Adrenal gland (tissue), 12 donors: ENCODE results near the gene SERPINA3. TPM values are rescaled to one million over a fixed set of nuclear protein-coding genes. Genes with fewer than 3 reads are reported as not detected.

Source experiments
- DNase-seq, 7 donors: peaks; one replicate each; pipeline ENCODE4 v3.0.0-alpha.2; 2019 to 2020
- H3K27ac ChIP-seq, 5 donors: fragments of 200-600 bp; sonication (generic) in 4 of 5; 1 replicate in 3 of 5; 2 replicates in 2 of 5; pipeline versions ENCODE4 v1.5.1 to v1.8.0; 2016 to 2020; ENCODE audit warnings: mild to moderate bottlenecking in 1 of 5
- H3K27me3 ChIP-seq: fragments of 200-600 bp; 2 replicates; pipeline ENCODE4 v1.8.0; 2021
- H3K36me3 ChIP-seq, 2 donors: fragments of 200-600 bp; replicated peaks in 1 of 2; 1 replicate in 1 of 2; 2 replicates in 1 of 2; pipeline versions ENCODE4 v1.5.1 to v1.8.0; 2018 to 2022
- H3K4me1 ChIP-seq, 2 donors: fragments of 200-600 bp; replicated peaks in 1 of 2; 1 replicate in 1 of 2; 2 replicates in 1 of 2; pipeline versions ENCODE4 v1.5.1 to v1.8.0; 2018 to 2021
- H3K4me3 ChIP-seq, 4 donors: fragments of 200-600 bp; sonication (generic) in 3 of 4; one replicate each; pipeline ENCODE4 v1.5.1; 2016 to 2018
- H3K9me3 ChIP-seq, 3 donors: fragments of 200-600 bp; sonication (generic) in 1 of 3; replicated peaks in 1 of 3; 1 replicate in 2 of 3; 2 replicates in 1 of 3; pipeline versions ENCODE4 v1.5.1 to v1.8.0; 2016 to 2021
- CTCF ChIP-seq, 6 experiments: fragments of 450-650 bp in 4 of 6; fragments of 200-600 bp in 2 of 6; sonication (generic) in 1 of 6; IDR thresholded peaks; 1 replicate in 5 of 6; 2 replicates in 1 of 6; pipeline versions ENCODE4 v1.5.1 to v1.8.0; 2016 to 2021; ENCODE audit warnings: antibody characterized with exemption in 6 of 6, mild to moderate bottlenecking in 2 of 6, moderate library complexity in 1 of 6
- POLR2A ChIP-seq, 2 donors: fragments of 450-650 bp; IDR thresholded peaks; one replicate each; pipeline ENCODE4 v1.6.1; 2017; ENCODE audit warnings: antibody characterized with exemption in 2 of 2, mild to moderate bottlenecking in 2 of 2, moderate library complexity in 1 of 2
- WGBS, 4 donors: extraction: QIAGEN DNeasy Blood & Tissue Kit in 2 of 4; methylation state at CpG; one replicate each; pipeline versions ENCODE4 v1.1.5 to v1.1.7; 2013 to 2017; 5-methylcytosine and 5-hydroxymethylcytosine counted together
- intact Hi-C, 2 donors: fragments of 100-400 bp; cut with DNase I; formaldehyde crosslinking; loops; one replicate each; pipeline versions ENCODE4 v1.14.1 to v1.15.0; 2022 to 2023
- polyA plus RNA-seq, 3 donors: library from polyadenylated mRNA; stranded (reverse); fragments of 200-250 nt in 2 of 3; fragments of 350-450 nt in 1 of 3; fragmentation: Illumina TruSeq in 1 of 3; extraction: RNeasy Lipid Tissue Mini Kit (QIAGEN cat#74804) in 1 of 3; gene quantifications; one replicate each; pipeline ENCODE4 v1.2.3, GENCODE V29; 2013 to 2014
- total RNA-seq, 9 donors: library from RNA; depleted of rRNA in 4 of 9; stranded (reverse); fragments of >200 nt in 4 of 9; fragments of 120-200 nt in 1 of 9; fragmentation: NEBNext Ultra II Directional in 1 of 9; extraction: Animal tissue kit (Norgen Biotek cat#: 25700) in 1 of 9; gene quantifications; one replicate each; pipeline versions ENCODE4 v1.1.0 to v1.2.4, GENCODE V29; 2013 to 2023
- donor health status: healthy with polysubstance abuse.
- donor health status: Bipolar disorder and iron deficiency.
- donor health status: DM: yes; HTN: yes; CAD: no.
- donor health status: DM: no; HTN: no; CAD: no.
- donor health status: DM: no; HTN: no; CAD: no.
- donor health status: DM: yes; HTN: yes; CAD: no.

SERPINA3 gene
- total and polyA plus RNA-seq, 12 donors = 2.5 to 245 (median 34.0) TPM

- no peaks in the 10 kb centered on the region for H3K9me3 ChIP-seq
- no peak overlapping the region for H3K4me3 ChIP-seq
- H3K36me3 ChIP-seq = peaks cover 0 to 5% of the 10 kb centered on the region in 2 donors
- TF ChIP-seq POLR2A (IDR thresholded peaks at IDR 0.05) (no peak), CTCF (IDR thresholded peaks at IDR 0.05) (no peak)
- H3K27ac ChIP-seq = no peak overlapping the region
- H3K4me1 ChIP-seq = peaks cover 38 to 39% of the 10 kb centered on the region in 2 donors
- DNase-seq = no peak
- intact Hi-C loops = no loop called here
- WGBS, 4 donors = 50 to 70% (median 65%) methylated on average over 2 of the region's 2 CpGs
- H3K27me3 ChIP-seq = no peaks in the 10 kb centered on the region
These were observed 16.3 kb upstream of the SERPINA3 start for GRCh38 chr14:94595912-94596311.

GRCh38 chr14:94596361-94596760 lies 15.8 kb upstream of the SERPINA3 start:
- no peak for TF ChIP-seq CTCF (IDR thresholded peaks at IDR 0.05)
- TF ChIP-seq POLR2A (IDR thresholded peaks at IDR 0.05) = no peak

GRCh38 chr14:94597788-94598187 lies 14.4 kb upstream of the SERPINA3 start:
- no peak overlapping the region for H3K27ac ChIP-seq
- H3K4me1 ChIP-seq = peaks cover 52 to 55% of the 10 kb centered on the region in 2 donors
- no peaks in the 10 kb centered on the region for H3K27me3 ChIP-seq
- intact Hi-C loops = no loop called here
- no peaks in the 10 kb centered on the region for H3K9me3 ChIP-seq
- no peak overlapping the region for H3K4me3 ChIP-seq
- WGBS, 4 donors = 86 to 94% (median 89%) methylated on average over 2 to 5 of the region's 5 CpGs
- no peaks in the 10 kb centered on the region for H3K36me3 ChIP-seq
- TF ChIP-seq CTCF (IDR thresholded peaks at IDR 0.05) (no peak), POLR2A (IDR thresholded peaks at IDR 0.05) (no peak)
- DNase-seq = no peak

More at GRCh38 chr14:94596361-94596760, 15.8 kb upstream of the SERPINA3 start:
- Histone ChIP-seq H3K36me3 (peaks cover 0 to 3% of the 10 kb centered on the region in 2 donors), H3K27ac (no peak overlapping the region), H3K4me1 (peaks cover 41% of the 10 kb centered on the region in 2 donors), H3K9me3 (no peaks in the 10 kb centered on the region), H3K4me3 (no peak overlapping the region), H3K27me3 (no peaks in the 10 kb centered on the region)
- DNase-seq = no peak
- intact Hi-C loops = no loop called here
- 80 to 95% (median 89%) methylated on average over 8 to 9 of the region's 9 CpGs for WGBS, 4 donors

GRCh38 chr14:94598506-94598815 lies 13.7 kb upstream of the SERPINA3 start:
- Histone ChIP-seq H3K9me3 (no peaks in the 10 kb centered on the region), H3K4me3 (no peak overlapping the region), H3K27me3 (no peaks in the 10 kb centered on the region), H3K36me3 (no peaks in the 10 kb centered on the region), H3K4me1 (peaks cover 50 to 56% of the 10 kb centered on the region in 2 donors), H3K27ac (peak overlapping the region; percentile 75 to 96 (median 91))
- intact Hi-C loops = no loop called here
- 62 to 86% (median 78%) methylated on average over 7 of the region's 7 CpGs for WGBS, 4 donors
- TF ChIP-seq CTCF (IDR thresholded peaks at IDR 0.05) (no peak), POLR2A (IDR thresholded peaks at IDR 0.05) (no peak)
- DNase-seq = no peak
